HG03520 (cell line): Measurements from ENCODE around the gene CACFD1.
A peak's percentile ranks its signal among the peaks of the same experiment; 100 is the strongest.

Experiments
- ATAC-seq: cut with Tn5 transposase; IDR thresholded peaks from one replicate; pipeline ENCODE4 v1.9.1; 2021; ENCODE audit warnings: mild to moderate bottlenecking, moderate library complexity; ENCODE audit not compliant: unreplicated experiment

Gene CACFD1

GRCh38 chr9:133463864-133464615, 4.3 kb downstream of the CACFD1 start:
- ATAC-seq, result no peak

- ATAC-seq, result no peak
Observed at GRCh38 chr9:133464638-133465037, 4.9 kb downstream of the CACFD1 start.

GRCh38 chr9:133465984-133466383, 6.2 kb downstream of the CACFD1 start:
- no peak for ATAC-seq

- ATAC-seq, result no peak
Observed at GRCh38 chr9:133467101-133467500, 7.3 kb downstream of the CACFD1 start.

- no peak for ATAC-seq
Observed at GRCh38 chr9:133468374-133468773, 8.6 kb downstream of the CACFD1 start.

- no peak for ATAC-seq
Observed at GRCh38 chr9:133468777-133469421, 9.1 kb downstream of the CACFD1 start.

GRCh38 chr9:133470427-133470924, 10.7 kb downstream of the CACFD1 start:
- no peak for ATAC-seq

- no peak for ATAC-seq
Observed at GRCh38 chr9:133470988-133471387, 11.2 kb downstream of the CACFD1 start.

GRCh38 chr9:133471551-133472276, 11.9 kb downstream of the CACFD1 start:
- ATAC-seq, result no peak

GRCh38 chr9:133472277-133472645, 12.5 kb downstream of the CACFD1 start:
- no peak for ATAC-seq

- no peak for ATAC-seq
Observed at GRCh38 chr9:133472753-133473378, 13.1 kb downstream of the CACFD1 start.

- no peak for ATAC-seq
Observed at GRCh38 chr9:133473743-133474142, 14.0 kb downstream of the CACFD1 start.

GRCh38 chr9:133474215-133474614, 14.4 kb downstream of the CACFD1 start:
- ATAC-seq, result no peak

- ATAC-seq, result no peak
Observed at GRCh38 chr9:133474853-133475252, 15.1 kb downstream of the CACFD1 start.

GRCh38 chr9:133475292-133476012, 15.7 kb downstream of the CACFD1 start:
- ATAC-seq, result no peak

GRCh38 chr9:133476036-133476931, 16.5 kb downstream of the CACFD1 start:
- ATAC-seq, result no peak

GRCh38 chr9:133476941-133477340, 17.2 kb downstream of the CACFD1 start:
- no peak for ATAC-seq

GRCh38 chr9:133477461-133477860, 17.7 kb downstream of the CACFD1 start:
- ATAC-seq, result no peak

- peak; percentile 32 for ATAC-seq
Observed at GRCh38 chr9:133477992-133478850, 18.4 kb downstream of the CACFD1 start.
